ENCODE data around the gene SRPRB. TPM values are rescaled to one million over a fixed set of nuclear protein-coding genes. Genes with fewer than 3 reads are reported as not detected.

SRPRB gene
- polyA plus RNA-seq, 1 donor from 2014 or later, result 46.9 TPM

- Histone ChIP-seq H3K9ac (ENCODE audit: low read length) (no peak overlapping the region), H3F3A (ENCODE audit: insufficient read depth, low read length, poor library complexity, severe bottlenecking) (no peaks in the 10 kb centered on the region), H3K79me2 (replicated peaks; ENCODE audit: insufficient read depth, low read length) (no peaks in the 10 kb centered on the region), H4K20me1 (ENCODE audit: insufficient read depth) (no peaks in the 10 kb centered on the region), H3K36me3 (ENCODE audit: insufficient read depth, low read length) (no peaks in the 10 kb centered on the region), H3K27ac (ENCODE audit: low read length) (no peak overlapping the region), H3K27me3 (ENCODE audit: insufficient read depth, low read depth, low read length) (no peaks in the 10 kb centered on the region), H3K4me2 (ENCODE audit: low read length) (no peak overlapping the region), H3K4me3 (ENCODE audit: low read length) (no peak overlapping the region), H3K9me3 (ENCODE audit: low read length) (no peaks in the 10 kb centered on the region), H2AFZ (ENCODE audit: low read depth, low read length) (no peak overlapping the region), H3K9me2 (ENCODE audit: insufficient read depth, low read length) (no peaks in the 10 kb centered on the region)
- no peak for TF ChIP-seq RAD21 (conservative IDR thresholded peaks at IDR 0.05)
- no peak for TF ChIP-seq EP300 (conservative IDR thresholded peaks at IDR 0.05; ENCODE audit: poor library complexity, severe bottlenecking)
- TF ChIP-seq SMC3 (conservative IDR thresholded peaks at IDR 0.05; ENCODE audit: poor library complexity), result no peak
- TF ChIP-seq MXI1 (conservative IDR thresholded peaks at IDR 0.05; ENCODE audit: poor library complexity, severe bottlenecking), result no peak
- TF ChIP-seq POLR2AphosphoS5 (IDR thresholded peaks at IDR 0.05), result no peak
- TF ChIP-seq, protein P1, sequence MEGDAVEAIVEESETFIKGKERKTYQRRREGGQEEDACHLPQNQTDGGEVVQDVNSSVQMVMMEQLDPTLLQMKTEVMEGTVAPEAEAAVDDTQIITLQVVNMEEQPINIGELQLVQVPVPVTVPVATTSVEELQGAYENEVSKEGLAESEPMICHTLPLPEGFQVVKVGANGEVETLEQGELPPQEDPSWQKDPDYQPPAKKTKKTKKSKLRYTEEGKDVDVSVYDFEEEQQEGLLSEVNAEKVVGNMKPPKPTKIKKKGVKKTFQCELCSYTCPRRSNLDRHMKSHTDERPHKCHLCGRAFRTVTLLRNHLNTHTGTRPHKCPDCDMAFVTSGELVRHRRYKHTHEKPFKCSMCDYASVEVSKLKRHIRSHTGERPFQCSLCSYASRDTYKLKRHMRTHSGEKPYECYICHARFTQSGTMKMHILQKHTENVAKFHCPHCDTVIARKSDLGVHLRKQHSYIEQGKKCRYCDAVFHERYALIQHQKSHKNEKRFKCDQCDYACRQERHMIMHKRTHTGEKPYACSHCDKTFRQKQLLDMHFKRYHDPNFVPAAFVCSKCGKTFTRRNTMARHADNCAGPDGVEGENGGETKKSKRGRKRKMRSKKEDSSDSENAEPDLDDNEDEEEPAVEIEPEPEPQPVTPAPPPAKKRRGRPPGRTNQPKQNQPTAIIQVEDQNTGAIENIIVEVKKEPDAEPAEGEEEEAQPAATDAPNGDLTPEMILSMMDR (IDR thresholded peaks at IDR 0.05; ENCODE audit: poor library complexity, severe bottlenecking), result no peak
- TF ChIP-seq TAF1 (IDR thresholded peaks at IDR 0.05; ENCODE audit: low read depth), result no peak
- TF ChIP-seq, protein P2, sequence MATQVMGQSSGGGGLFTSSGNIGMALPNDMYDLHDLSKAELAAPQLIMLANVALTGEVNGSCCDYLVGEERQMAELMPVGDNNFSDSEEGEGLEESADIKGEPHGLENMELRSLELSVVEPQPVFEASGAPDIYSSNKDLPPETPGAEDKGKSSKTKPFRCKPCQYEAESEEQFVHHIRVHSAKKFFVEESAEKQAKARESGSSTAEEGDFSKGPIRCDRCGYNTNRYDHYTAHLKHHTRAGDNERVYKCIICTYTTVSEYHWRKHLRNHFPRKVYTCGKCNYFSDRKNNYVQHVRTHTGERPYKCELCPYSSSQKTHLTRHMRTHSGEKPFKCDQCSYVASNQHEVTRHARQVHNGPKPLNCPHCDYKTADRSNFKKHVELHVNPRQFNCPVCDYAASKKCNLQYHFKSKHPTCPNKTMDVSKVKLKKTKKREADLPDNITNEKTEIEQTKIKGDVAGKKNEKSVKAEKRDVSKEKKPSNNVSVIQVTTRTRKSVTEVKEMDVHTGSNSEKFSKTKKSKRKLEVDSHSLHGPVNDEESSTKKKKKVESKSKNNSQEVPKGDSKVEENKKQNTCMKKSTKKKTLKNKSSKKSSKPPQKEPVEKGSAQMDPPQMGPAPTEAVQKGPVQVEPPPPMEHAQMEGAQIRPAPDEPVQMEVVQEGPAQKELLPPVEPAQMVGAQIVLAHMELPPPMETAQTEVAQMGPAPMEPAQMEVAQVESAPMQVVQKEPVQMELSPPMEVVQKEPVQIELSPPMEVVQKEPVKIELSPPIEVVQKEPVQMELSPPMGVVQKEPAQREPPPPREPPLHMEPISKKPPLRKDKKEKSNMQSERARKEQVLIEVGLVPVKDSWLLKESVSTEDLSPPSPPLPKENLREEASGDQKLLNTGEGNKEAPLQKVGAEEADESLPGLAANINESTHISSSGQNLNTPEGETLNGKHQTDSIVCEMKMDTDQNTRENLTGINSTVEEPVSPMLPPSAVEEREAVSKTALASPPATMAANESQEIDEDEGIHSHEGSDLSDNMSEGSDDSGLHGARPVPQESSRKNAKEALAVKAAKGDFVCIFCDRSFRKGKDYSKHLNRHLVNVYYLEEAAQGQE (IDR thresholded peaks at IDR 0.05; ENCODE audit: borderline replicate concordance), result no peak
- TF ChIP-seq EZH2 (IDR thresholded peaks at IDR 0.05; ENCODE audit: borderline replicate concordance, insufficient read depth, low read length, poor library complexity, severe bottlenecking), result no peak
These were observed 31.0 kb downstream of the SRPRB start for GRCh38 chr3:133836497-133837158.

GRCh38 chr3:133837487-133838295 is 32.1 kb downstream of the SRPRB start:
- no peak for TF ChIP-seq POLR2AphosphoS5 (IDR thresholded peaks at IDR 0.05)
- TF ChIP-seq TAF1 (IDR thresholded peaks at IDR 0.05; ENCODE audit: low read depth), result no peak
- TF ChIP-seq, protein P2 (IDR thresholded peaks at IDR 0.05; ENCODE audit: borderline replicate concordance), result no peak
- no peak for TF ChIP-seq MXI1 (conservative IDR thresholded peaks at IDR 0.05; ENCODE audit: poor library complexity, severe bottlenecking)
- TF ChIP-seq SMC3 (conservative IDR thresholded peaks at IDR 0.05; ENCODE audit: poor library complexity), result no peak
- TF ChIP-seq RAD21 (conservative IDR thresholded peaks at IDR 0.05), result no peak
- no peak for TF ChIP-seq EZH2 (IDR thresholded peaks at IDR 0.05; ENCODE audit: borderline replicate concordance, insufficient read depth, low read length, poor library complexity, severe bottlenecking)
- TF ChIP-seq, protein P1 (IDR thresholded peaks at IDR 0.05; ENCODE audit: poor library complexity, severe bottlenecking), result no peak
- no peak for TF ChIP-seq EP300 (conservative IDR thresholded peaks at IDR 0.05; ENCODE audit: poor library complexity, severe bottlenecking)
- H3K36me3 ChIP-seq (ENCODE audit: insufficient read depth, low read length), result no peaks in the 10 kb centered on the region
- no peak overlapping the region for H3K27ac ChIP-seq (ENCODE audit: low read length)

More at GRCh38 chr3:133837487-133838295, 32.1 kb downstream of the SRPRB start:
- no peak overlapping the region for H3K9ac ChIP-seq (ENCODE audit: low read length)
- no peaks in the 10 kb centered on the region for H4K20me1 ChIP-seq (ENCODE audit: insufficient read depth)
- H3K4me2 ChIP-seq (ENCODE audit: low read length), result no peak overlapping the region
- no peaks in the 10 kb centered on the region for H3F3A ChIP-seq (ENCODE audit: insufficient read depth, low read length, poor library complexity, severe bottlenecking)
- H3K9me3 ChIP-seq (ENCODE audit: low read length), result no peaks in the 10 kb centered on the region
- H3K79me2 ChIP-seq (replicated peaks; ENCODE audit: insufficient read depth, low read length), result no peaks in the 10 kb centered on the region
- no peaks in the 10 kb centered on the region for H3K9me2 ChIP-seq (ENCODE audit: insufficient read depth, low read length)
- H2AFZ ChIP-seq (ENCODE audit: low read depth, low read length), result no peak overlapping the region
- no peak overlapping the region for H3K4me3 ChIP-seq (ENCODE audit: low read length)
- no peaks in the 10 kb centered on the region for H3K27me3 ChIP-seq (ENCODE audit: insufficient read depth, low read depth, low read length)

Measured in neural cell (in vitro differentiated cells).